Skeletal muscle cell (primary cell): ENCODE data around the gene SMIM43.

Experiments used
- DNase-seq: peaks from one replicate; pipeline ENCODE4 v3.0.0-alpha.2; 2010; ENCODE audit warnings: low read depth
- H3K4me3 ChIP-seq: 2 replicates; pipeline ENCODE4 v1.5.1; 2011; ENCODE audit warnings: low read depth, mild to moderate bottlenecking, control low read depth, low read length, moderate library complexity

SMIM43 gene

GRCh38 chr4:121764702-121765367 lies at the start of gene SMIM43:
SMIM43 (minus strand) TSS chr4:121765164; CDS start chr4:121765105, 59 bp downstream.
- peak within 1 kb of the TSS; percentile 71 for H3K4me3 ChIP-seq

GRCh38 chr4:121814756-121815155 lies 49.8 kb upstream of the SMIM43 start:
- DNase-seq = no peak
- H3K4me3 ChIP-seq = no peak overlapping the region

More at GRCh38 chr4:121764702-121765367, at the start of gene SMIM43:
- DNase-seq = no peak

- no peak for DNase-seq
- no peak overlapping the region for H3K4me3 ChIP-seq
These were observed 46.2 kb upstream of the SMIM43 start for GRCh38 chr4:121811122-121811521.

- DNase-seq = no peak
- H3K4me3 ChIP-seq = no peak overlapping the region
These were observed 41.4 kb upstream of the SMIM43 start for GRCh38 chr4:121806411-121806810.

- no peak for DNase-seq
These were observed 36.7 kb upstream of the SMIM43 start for GRCh38 chr4:121801715-121802075.

GRCh38 chr4:121800961-121801714 lies 36.2 kb upstream of the SMIM43 start, which contains the start of gene EXOSC9:
EXOSC9 (plus strand) TSS chr4:121801323; CDS start chr4:121801425, 102 bp downstream.
- peak; percentile 85 for DNase-seq
- H3K4me3 ChIP-seq = peak within 1 kb of the TSS; percentile 100

More at GRCh38 chr4:121801715-121802075, 36.7 kb upstream of the SMIM43 start:
- H3K4me3 ChIP-seq = peak overlapping the region; percentile 100

GRCh38 chr4:121800638-121800960 lies 35.6 kb upstream of the SMIM43 start:
- no peak for DNase-seq

GRCh38 chr4:121799867-121800501 lies 35.0 kb upstream of the SMIM43 start:
- DNase-seq = no peak
- H3K4me3 ChIP-seq = no peak overlapping the region

More at GRCh38 chr4:121800638-121800960, 35.6 kb upstream of the SMIM43 start:
- peak overlapping the region; percentile 100 for H3K4me3 ChIP-seq

GRCh38 chr4:121799208-121799823 lies 34.4 kb upstream of the SMIM43 start:
- H3K4me3 ChIP-seq = no peak overlapping the region
- DNase-seq = no peak

GRCh38 chr4:121796283-121796682 lies 31.3 kb upstream of the SMIM43 start:
- DNase-seq = no peak

GRCh38 chr4:121794505-121795188 lies 29.7 kb upstream of the SMIM43 start:
- DNase-seq = no peak
- H3K4me3 ChIP-seq = no peak overlapping the region

More at GRCh38 chr4:121796283-121796682, 31.3 kb upstream of the SMIM43 start:
- H3K4me3 ChIP-seq = no peak overlapping the region

- DNase-seq = no peak
These were observed 28.0 kb upstream of the SMIM43 start for GRCh38 chr4:121792966-121793365.

GRCh38 chr4:121791481-121791880 lies 26.5 kb upstream of the SMIM43 start:
- DNase-seq = peak; percentile 31
- H3K4me3 ChIP-seq = no peak overlapping the region

More at GRCh38 chr4:121792966-121793365, 28.0 kb upstream of the SMIM43 start:
- H3K4me3 ChIP-seq = no peak overlapping the region

GRCh38 chr4:121790976-121791375 lies 26.0 kb upstream of the SMIM43 start:
- no peak for DNase-seq
- H3K4me3 ChIP-seq = no peak overlapping the region

GRCh38 chr4:121789960-121790829 lies 25.2 kb upstream of the SMIM43 start:
- DNase-seq = peak; percentile 56

GRCh38 chr4:121789455-121789854 lies 24.5 kb upstream of the SMIM43 start:
- no peak overlapping the region for H3K4me3 ChIP-seq
- DNase-seq = no peak

More at GRCh38 chr4:121789960-121790829, 25.2 kb upstream of the SMIM43 start:
- H3K4me3 ChIP-seq = no peak overlapping the region

- H3K4me3 ChIP-seq = no peak overlapping the region
These were observed 23.9 kb upstream of the SMIM43 start for GRCh38 chr4:121788896-121789295.

GRCh38 chr4:121786221-121786620 lies 21.3 kb upstream of the SMIM43 start:
- H3K4me3 ChIP-seq = no peak overlapping the region
- no peak for DNase-seq

More at GRCh38 chr4:121788896-121789295, 23.9 kb upstream of the SMIM43 start:
- DNase-seq = no peak
